GM13977 (cell line): ENCODE data around the gene SSTR3.

ENCODE experiments used
- DNase-seq: peaks from one replicate; pipeline ENCODE4 v3.0.0; 2012; ENCODE audit warnings: low spot score
- CTCF ChIP-seq: IDR thresholded peaks from 2 replicates; pipeline ENCODE4 v1.5.1; 2012; ENCODE audit warnings: mild to moderate bottlenecking, control low read depth; ENCODE audit not compliant: insufficient read depth; ENCODE audit errors: extremely low read depth, missing control alignments
- in situ Hi-C: fragments of 300-500 bp; cut with MboI; formaldehyde crosslinking; loops from one replicate; pipeline ENCODE4 v1.12.0; 2022; ENCODE audit warnings: low sequenced_read_pairs, low pct_unique_long_range_greater_than_20kb, mixed read lengths, inconsistent platforms; ENCODE audit not compliant: unreplicated experiment

Gene SSTR3

GRCh38 chr22:37208401-37209139, 3.7 kb downstream of the SSTR3 start:
- DNase-seq: no peak
- in situ Hi-C loops: loop anchor here (10.0 kb wide), 1 partner anchor 434 kb away; the partner anchor contains the start of gene IFT27
- no peak for TF ChIP-seq CTCF

- in situ Hi-C loops: loop anchor here (10.0 kb wide), 1 partner anchor 433 kb away; the partner anchor contains the start of gene IFT27
- TF ChIP-seq CTCF: no peak
Observed at GRCh38 chr22:37207981-37208380, 4.3 kb downstream of the SSTR3 start.

GRCh38 chr22:37206841-37207821, 5.1 kb downstream of the SSTR3 start:
- TF ChIP-seq CTCF: no peak
- in situ Hi-C loops: loop anchor here (10.0 kb wide), 1 partner anchor 432 kb away; the partner anchor contains the start of gene IFT27
- DNase-seq: no peak

More at GRCh38 chr22:37207981-37208380, 4.3 kb downstream of the SSTR3 start:
- DNase-seq: no peak

- DNase-seq: no peak
- TF ChIP-seq CTCF: no peak
- in situ Hi-C loops: loop anchor here (10.0 kb wide), 1 partner anchor 431 kb away; the partner anchor contains the start of gene IFT27
Observed at GRCh38 chr22:37206118-37206840, 6.0 kb downstream of the SSTR3 start.

- in situ Hi-C loops: loop anchor here (10.0 kb wide), 1 partner anchor 430 kb away; the partner anchor contains the start of gene IFT27
- no peak for DNase-seq
- TF ChIP-seq CTCF: no peak
Observed at GRCh38 chr22:37205046-37205445, 7.2 kb downstream of the SSTR3 start.

GRCh38 chr22:37204045-37204655, 8.1 kb downstream of the SSTR3 start:
- in situ Hi-C loops: loop anchor here (10.0 kb wide), 1 partner anchor 429 kb away; the partner anchor contains the start of gene IFT27
- no peak for DNase-seq
- TF ChIP-seq CTCF: no peak
